Measurements from ENCODE around the gene C18orf32.
"Not testable (repeated sequence)": the region's sequence is repeated elsewhere in the genome, so short reads cannot be mapped to it uniquely, and the experiment has no call there.

Gene C18orf32

GRCh38 chr18:49524951-49525350 lies 37.9 kb upstream of the C18orf32 start:
- no peak for TF ChIP-seq CTCF (IDR thresholded peaks at IDR 0.05; ENCODE audit: low read length, missing control alignments)
- H3K4me3 ChIP-seq (replicated peaks; ENCODE audit: low read depth, low read length) = no peak overlapping the region
- DNase-seq (ENCODE audit: low read depth) = no peak

- H3K4me3 ChIP-seq (replicated peaks; ENCODE audit: low read depth, low read length) = no peak overlapping the region
- no peak for TF ChIP-seq CTCF (IDR thresholded peaks at IDR 0.05; ENCODE audit: low read length, missing control alignments)
- DNase-seq (ENCODE audit: low read depth) = no peak
Measured at GRCh38 chr18:49524349-49524748, 37.3 kb upstream of the C18orf32 start.

GRCh38 chr18:49523580-49524093 lies 36.6 kb upstream of the C18orf32 start:
- H3K4me3 ChIP-seq (replicated peaks; ENCODE audit: low read depth, low read length); DNase-seq (ENCODE audit: low read depth): not testable (repeated sequence)

GRCh38 chr18:49521216-49521835 lies 34.3 kb upstream of the C18orf32 start:
- no peak overlapping the region for H3K4me3 ChIP-seq (replicated peaks; ENCODE audit: low read depth, low read length)
- DNase-seq (ENCODE audit: low read depth) = no peak
- TF ChIP-seq CTCF (IDR thresholded peaks at IDR 0.05; ENCODE audit: low read length, missing control alignments) = no peak

GRCh38 chr18:49520661-49521145 lies 33.7 kb upstream of the C18orf32 start:
- no peak overlapping the region for H3K4me3 ChIP-seq (replicated peaks; ENCODE audit: low read depth, low read length)
- DNase-seq (ENCODE audit: low read depth) = peak; percentile 59
- TF ChIP-seq CTCF (IDR thresholded peaks at IDR 0.05; ENCODE audit: low read length, missing control alignments) = no peak

- no peak for DNase-seq (ENCODE audit: low read depth)
- no peak for TF ChIP-seq CTCF (IDR thresholded peaks at IDR 0.05; ENCODE audit: low read length, missing control alignments)
- no peak overlapping the region for H3K4me3 ChIP-seq (replicated peaks; ENCODE audit: low read depth, low read length)
Measured at GRCh38 chr18:49519101-49519971, 32.3 kb upstream of the C18orf32 start.

GRCh38 chr18:49517483-49517882 lies 30.4 kb upstream of the C18orf32 start:
- no peak for TF ChIP-seq CTCF (IDR thresholded peaks at IDR 0.05; ENCODE audit: low read length, missing control alignments)
- no peak overlapping the region for H3K4me3 ChIP-seq (replicated peaks; ENCODE audit: low read depth, low read length)
- no peak for DNase-seq (ENCODE audit: low read depth)
